22Rv1 (cell line): ENCODE results near the gene INPP5B.

Experiments
- CTCF ChIP-seq: fragments of 450-650 bp; IDR thresholded peaks from 2 replicates; pipeline ENCODE4 v1.5.1; 2017; ENCODE audit warnings: mild to moderate bottlenecking
- ZFX ChIP-seq: fragments of 450-650 bp; IDR thresholded peaks from 2 replicates; pipeline ENCODE4 v1.6.1; 2017; ENCODE audit warnings: antibody characterized with exemption, borderline replicate concordance

GRCh38 chr1:37844536-37844935, 102.3 kb downstream of the INPP5B start:
- TF ChIP-seq CTCF, result no peak
- TF ChIP-seq ZFX, result no peak
